ENCODE data around the gene SRSF10.

DNA sequence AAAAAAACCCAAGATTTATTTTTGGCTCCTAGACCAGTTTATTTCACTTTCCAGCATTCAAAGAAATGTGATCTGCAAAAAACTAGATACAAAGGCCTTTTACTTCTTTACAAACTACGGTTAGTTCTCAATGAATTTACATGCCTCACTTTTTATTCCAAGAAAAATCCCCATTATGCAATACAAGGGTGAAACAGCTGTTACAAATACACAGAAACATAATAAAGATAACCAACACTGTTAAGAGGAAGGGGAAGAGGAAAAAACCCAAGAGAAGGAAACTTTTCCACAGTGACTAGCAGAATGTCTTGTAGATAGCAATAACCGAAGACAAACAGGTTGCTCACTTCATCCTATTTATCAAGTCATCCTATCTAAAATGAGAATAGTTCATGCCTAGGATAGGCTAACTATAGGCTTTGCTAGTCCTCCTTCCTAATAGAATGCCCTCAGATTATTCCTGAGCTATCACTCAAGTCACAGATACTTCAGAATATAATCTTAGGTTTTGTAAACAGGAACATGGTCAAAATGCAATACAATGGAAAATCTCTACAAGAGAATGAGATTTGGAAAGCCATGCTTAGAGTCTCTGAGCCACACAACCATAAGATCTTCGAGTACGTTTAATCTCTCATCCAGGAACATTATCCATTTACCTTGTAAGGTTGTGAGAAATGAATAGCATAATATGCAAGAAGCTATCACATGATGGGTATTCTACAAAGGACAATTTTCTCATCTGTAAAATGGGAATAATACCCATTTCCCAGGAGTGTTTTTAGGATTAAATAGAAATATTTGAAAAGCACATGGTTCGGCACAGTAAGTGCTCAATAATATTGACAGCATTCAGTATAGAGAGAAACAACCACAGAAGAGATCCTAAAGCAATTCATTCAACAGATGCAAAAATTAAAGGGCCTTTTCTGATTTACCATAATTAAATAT lies 15.1 kb downstream of the SRSF10 start:
- TF ChIP-seq, protein P1, sequence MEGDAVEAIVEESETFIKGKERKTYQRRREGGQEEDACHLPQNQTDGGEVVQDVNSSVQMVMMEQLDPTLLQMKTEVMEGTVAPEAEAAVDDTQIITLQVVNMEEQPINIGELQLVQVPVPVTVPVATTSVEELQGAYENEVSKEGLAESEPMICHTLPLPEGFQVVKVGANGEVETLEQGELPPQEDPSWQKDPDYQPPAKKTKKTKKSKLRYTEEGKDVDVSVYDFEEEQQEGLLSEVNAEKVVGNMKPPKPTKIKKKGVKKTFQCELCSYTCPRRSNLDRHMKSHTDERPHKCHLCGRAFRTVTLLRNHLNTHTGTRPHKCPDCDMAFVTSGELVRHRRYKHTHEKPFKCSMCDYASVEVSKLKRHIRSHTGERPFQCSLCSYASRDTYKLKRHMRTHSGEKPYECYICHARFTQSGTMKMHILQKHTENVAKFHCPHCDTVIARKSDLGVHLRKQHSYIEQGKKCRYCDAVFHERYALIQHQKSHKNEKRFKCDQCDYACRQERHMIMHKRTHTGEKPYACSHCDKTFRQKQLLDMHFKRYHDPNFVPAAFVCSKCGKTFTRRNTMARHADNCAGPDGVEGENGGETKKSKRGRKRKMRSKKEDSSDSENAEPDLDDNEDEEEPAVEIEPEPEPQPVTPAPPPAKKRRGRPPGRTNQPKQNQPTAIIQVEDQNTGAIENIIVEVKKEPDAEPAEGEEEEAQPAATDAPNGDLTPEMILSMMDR (IDR thresholded peaks at IDR 0.05) = no peak
- TF ChIP-seq POLR2A (IDR thresholded peaks at IDR 0.05) = no peak
